Osteocyte (in vitro differentiated cells): ENCODE results near the gene ZNF302. TPM values are rescaled to one million over a fixed set of nuclear protein-coding genes. Genes with fewer than 3 reads are reported as not detected.
"Not testable (repeated sequence)": the region's sequence is repeated elsewhere in the genome, so short reads cannot be mapped to it uniquely, and the experiment has no call there.

ENCODE experiments used
- DNase-seq: peaks from one replicate; pipeline ENCODE4 v3.0.0; 2021; ENCODE audit warnings: mixed read lengths; ENCODE audit not compliant: unreplicated experiment; ENCODE audit errors: extremely low spot score
- H3K27ac Mint-ChIP-seq: one replicate; pipeline ENCODE4 v1.8.0; 2021; ENCODE audit warnings: mild to moderate bottlenecking, mixed read lengths; ENCODE audit not compliant: unreplicated experiment
- H3K27me3 Mint-ChIP-seq: one replicate; pipeline ENCODE4 v1.8.0; 2021; ENCODE audit warnings: mixed read lengths; ENCODE audit not compliant: unreplicated experiment
- H3K36me3 Mint-ChIP-seq: one replicate; pipeline ENCODE4 v1.8.0; 2021; ENCODE audit warnings: mixed read lengths; ENCODE audit not compliant: unreplicated experiment
- H3K4me1 Mint-ChIP-seq: one replicate; pipeline ENCODE4 v1.8.0; 2021; ENCODE audit warnings: mixed read lengths; ENCODE audit not compliant: unreplicated experiment
- H3K4me3 Mint-ChIP-seq: one replicate; pipeline ENCODE4 v1.8.0; 2021; ENCODE audit warnings: mild to moderate bottlenecking, moderate library complexity, mixed read lengths; ENCODE audit not compliant: unreplicated experiment
- H3K9me3 Mint-ChIP-seq: one replicate; pipeline ENCODE4 v1.8.0; 2021; ENCODE audit warnings: mixed read lengths; ENCODE audit not compliant: unreplicated experiment
- CTCF ChIP-seq: fragments of 200-600 bp; sonication (generic); IDR thresholded peaks from 2 replicates; pipeline ENCODE4 v1.5.0; 2021; ENCODE audit warnings: antibody characterized with exemption, mild to moderate bottlenecking, moderate library complexity
- total RNA-seq: library from RNA; stranded (reverse); gene quantifications from 2 replicates; pipeline ENCODE4 v1.2.1, GENCODE V29; 2021

ZNF302 gene
- total RNA-seq, 1 donor from 2014 or later: 34.7 TPM

- peaks cover 6% of the 10 kb centered on the region for H3K9me3 Mint-ChIP-seq
- no peaks in the 10 kb centered on the region for H3K4me1 Mint-ChIP-seq
- H3K4me3 Mint-ChIP-seq: no peak overlapping the region
- H3K36me3 Mint-ChIP-seq: no peaks in the 10 kb centered on the region
- no peak for DNase-seq
- no peak overlapping the region for H3K27ac Mint-ChIP-seq
- no peak for TF ChIP-seq CTCF
- H3K27me3 Mint-ChIP-seq: peaks cover 7% of the 10 kb centered on the region
These were observed 16.1 kb upstream of the ZNF302 start for GRCh38 chr19:34661357-34661756.

- Mint-ChIP-seq H3K27ac (no peak overlapping the region), H3K9me3 (peaks cover 3% of the 10 kb centered on the region), H3K27me3 (peaks cover 1% of the 10 kb centered on the region), H3K36me3 (no peaks in the 10 kb centered on the region), H3K4me3 (no peak overlapping the region), H3K4me1 (peaks cover 7% of the 10 kb centered on the region)
- no peak for DNase-seq
- TF ChIP-seq CTCF: peak; percentile 26
These were observed 14.6 kb upstream of the ZNF302 start for GRCh38 chr19:34662919-34663318.

- H3K27me3 Mint-ChIP-seq: no peaks in the 10 kb centered on the region
- H3K4me3 Mint-ChIP-seq: no peak overlapping the region
- DNase-seq: no peak
- no peaks in the 10 kb centered on the region for H3K36me3 Mint-ChIP-seq
- no peaks in the 10 kb centered on the region for H3K9me3 Mint-ChIP-seq
- TF ChIP-seq CTCF: no peak
- H3K4me1 Mint-ChIP-seq: peaks cover 7% of the 10 kb centered on the region
- no peak overlapping the region for H3K27ac Mint-ChIP-seq
These were observed 13.3 kb upstream of the ZNF302 start for GRCh38 chr19:34664168-34664567.

GRCh38 chr19:34664870-34665269, 12.6 kb upstream of the ZNF302 start:
- Mint-ChIP-seq H3K9me3 (no peaks in the 10 kb centered on the region), H3K27ac (no peak overlapping the region), H3K36me3 (no peaks in the 10 kb centered on the region), H3K4me1 (peaks cover 7% of the 10 kb centered on the region), H3K27me3 (no peaks in the 10 kb centered on the region), H3K4me3 (no peak overlapping the region)
- no peak for DNase-seq
- TF ChIP-seq CTCF: no peak

- H3K9me3 Mint-ChIP-seq, H3K4me3 Mint-ChIP-seq, DNase-seq, H3K27me3 Mint-ChIP-seq, H3K36me3 Mint-ChIP-seq, H3K27ac Mint-ChIP-seq, H3K4me1 Mint-ChIP-seq: not testable (repeated sequence)
These were observed 12.2 kb upstream of the ZNF302 start for GRCh38 chr19:34665275-34665674.
